ENCODE results near the gene STAC3.

The STAC3 gene

GRCh38 chr12:57195186-57195585, 55.8 kb downstream of the STAC3 start:
- no peak overlapping the region for H3K4me3 ChIP-seq (ENCODE audit: low read length)
- TF ChIP-seq CTCF (conservative IDR thresholded peaks at IDR 0.05; ENCODE audit: low read length): no peak

GRCh38 chr12:57194253-57194652, 56.7 kb downstream of the STAC3 start:
- no peak for DNase-seq (ENCODE audit: low read depth)

More at GRCh38 chr12:57195186-57195585, 55.8 kb downstream of the STAC3 start:
- no peak for DNase-seq (ENCODE audit: low read depth)

GRCh38 chr12:57193706-57194245, 57.2 kb downstream of the STAC3 start:
- H3K4me3 ChIP-seq (ENCODE audit: low read length): no peak overlapping the region
- TF ChIP-seq CTCF (conservative IDR thresholded peaks at IDR 0.05; ENCODE audit: low read length): no peak

More at GRCh38 chr12:57194253-57194652, 56.7 kb downstream of the STAC3 start:
- no peak overlapping the region for H3K4me3 ChIP-seq (ENCODE audit: low read length)
- no peak for TF ChIP-seq CTCF (conservative IDR thresholded peaks at IDR 0.05; ENCODE audit: low read length)

More at GRCh38 chr12:57193706-57194245, 57.2 kb downstream of the STAC3 start:
- no peak for DNase-seq (ENCODE audit: low read depth)

Measured in AG10803 (cell line).